Activated naive CD4-positive, alpha-beta T cell treated with anti-CD3 and anti-CD28 coated beads, Interleukin-2, amount 50 U/mL, for 72 hours (primary cell): ENCODE measurements around the gene ZCCHC8. TPM values are rescaled to one million over a fixed set of nuclear protein-coding genes. Genes with fewer than 3 reads are reported as not detected.
A peak's percentile ranks its signal among the peaks of the same experiment; 100 is the strongest.
"Not testable (repeated sequence)": the region's sequence is repeated elsewhere in the genome, so short reads cannot be mapped to it uniquely, and the experiment has no call there.

Experiments
- ATAC-seq, 2 donors: fragments of 150-1000 bp; cut with Tn5 transposase; 2 replicates each; pipeline ENCODE4 v1.10.0; 2021; ENCODE audit warnings: mild to moderate bottlenecking in 2 of 2, moderate library complexity in 2 of 2
- DNase-seq, 2 donors: peaks; one replicate each; pipeline ENCODE4 v3.0.0; 2021 to 2022; ENCODE audit warnings: low spot score in 2 of 2
- H3K27ac Mint-ChIP-seq, 2 donors: one replicate each; pipeline ENCODE4 v1.8.0; 2022; ENCODE audit warnings: mild to moderate bottlenecking in 2 of 2, mixed read lengths in 2 of 2
- H3K36me3 Mint-ChIP-seq, 2 donors: one replicate each; pipeline ENCODE4 v1.8.0; 2022; ENCODE audit warnings: mixed read lengths in 2 of 2
- H3K9me3 Mint-ChIP-seq, 2 donors: one replicate each; pipeline ENCODE4 v1.8.0; 2022; ENCODE audit warnings: mixed read lengths in 2 of 2
- total RNA-seq, 2 donors: library from RNA; stranded (reverse); gene quantifications; one replicate each; pipeline ENCODE4 v1.2.3, GENCODE V29; 2022

ZCCHC8 gene
- total RNA-seq, 2 donors from 2014 or later = 36.7 to 46.2 TPM

DNA sequence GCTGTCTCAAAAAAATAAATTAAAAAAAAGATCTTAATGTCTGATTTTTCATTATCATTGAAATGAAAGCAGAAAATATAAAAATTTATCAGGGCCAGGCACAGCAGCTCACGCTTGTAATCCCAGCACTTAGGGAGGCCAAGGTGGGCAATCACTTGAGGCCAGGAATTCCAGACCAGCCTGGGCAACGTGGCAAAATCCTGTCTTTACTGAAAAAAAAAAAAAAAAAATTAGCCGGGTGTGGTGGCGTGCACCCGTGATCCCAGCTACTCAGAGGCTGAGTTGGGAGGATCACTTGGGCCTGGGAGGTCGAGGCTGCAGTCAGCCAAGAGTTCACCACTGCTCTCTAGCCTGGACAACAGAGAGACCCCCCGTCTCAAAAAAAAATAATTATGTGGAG, 40.7 kb downstream of the ZCCHC8 start:
- no peaks in the 10 kb centered on the region for H3K9me3 Mint-ChIP-seq
- ATAC-seq (no peak), DNase-seq (no peak)
- H3K36me3 Mint-ChIP-seq = no peaks in the 10 kb centered on the region
- no peak overlapping the region for H3K27ac Mint-ChIP-seq

DNA sequence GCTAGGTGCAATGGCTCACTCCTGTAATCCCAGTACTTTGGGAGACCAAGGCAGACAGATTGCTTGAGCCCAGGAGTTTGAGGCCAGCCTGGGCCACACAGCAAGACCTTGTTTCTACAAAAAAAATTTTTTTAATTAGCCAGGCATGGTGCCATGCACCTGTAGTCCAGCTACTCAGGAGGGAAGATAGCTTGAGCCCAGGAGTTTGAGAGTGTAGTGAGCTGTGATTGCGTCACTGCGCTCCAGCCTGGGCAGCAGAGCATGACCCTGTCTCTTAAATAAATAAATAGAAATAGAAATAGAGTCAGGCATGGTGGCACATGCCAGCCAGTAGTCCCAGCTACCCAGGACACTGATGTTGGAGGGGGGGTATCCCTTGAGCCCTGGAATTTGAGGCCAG, 41.5 kb downstream of the ZCCHC8 start:
- no peaks in the 10 kb centered on the region for H3K36me3 Mint-ChIP-seq
- no peaks in the 10 kb centered on the region for H3K9me3 Mint-ChIP-seq

GRCh38 chr12:122458105-122459035, 42.4 kb downstream of the ZCCHC8 start:
- ATAC-seq (no peak), DNase-seq (peak in 1 of 2 donors; percentile 14)
- Mint-ChIP-seq H3K9me3 (peaks cover 0 to 5% of the 10 kb centered on the region in 2 donors), H3K27ac (no peak overlapping the region), H3K36me3 (no peaks in the 10 kb centered on the region)

More for the DNA sequence above, 41.5 kb downstream of the ZCCHC8 start:
- DNase-seq = peak in 1 of 2 donors; percentile 7
- ATAC-seq = no peak
- H3K27ac Mint-ChIP-seq = no peak overlapping the region

GRCh38 chr12:122457627-122458026, 43.1 kb downstream of the ZCCHC8 start:
- Mint-ChIP-seq H3K36me3 (no peaks in the 10 kb centered on the region), H3K9me3 (peaks cover 0 to 5% of the 10 kb centered on the region in 2 donors), H3K27ac (no peak overlapping the region)
- DNase-seq (no peak), ATAC-seq (no peak)

DNA sequence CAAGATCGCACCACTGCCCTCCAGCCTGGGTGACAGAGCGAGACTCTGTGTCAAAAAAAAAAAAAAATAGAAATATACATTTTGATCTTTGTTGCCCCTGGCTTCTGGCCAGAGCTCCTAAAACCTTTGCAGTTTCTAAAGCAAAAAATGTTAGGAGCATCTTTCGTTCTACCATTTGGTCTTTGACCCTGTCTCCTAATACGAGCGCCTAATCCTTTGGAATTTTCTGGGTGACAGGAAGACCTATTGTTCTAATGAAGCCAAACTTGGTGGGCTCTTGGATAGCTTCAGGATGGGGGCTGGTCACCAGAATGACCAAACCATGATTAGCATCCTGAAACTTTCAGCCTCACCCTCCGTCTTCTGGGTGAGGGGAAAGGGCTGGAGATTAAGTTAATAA, 46.0 kb downstream of the ZCCHC8 start:
- Mint-ChIP-seq H3K36me3 (no peaks in the 10 kb centered on the region), H3K9me3 (peaks cover 0 to 5% of the 10 kb centered on the region in 2 donors), H3K27ac (no peak overlapping the region)
- no peak for ATAC-seq
- DNase-seq = no peak

DNA sequence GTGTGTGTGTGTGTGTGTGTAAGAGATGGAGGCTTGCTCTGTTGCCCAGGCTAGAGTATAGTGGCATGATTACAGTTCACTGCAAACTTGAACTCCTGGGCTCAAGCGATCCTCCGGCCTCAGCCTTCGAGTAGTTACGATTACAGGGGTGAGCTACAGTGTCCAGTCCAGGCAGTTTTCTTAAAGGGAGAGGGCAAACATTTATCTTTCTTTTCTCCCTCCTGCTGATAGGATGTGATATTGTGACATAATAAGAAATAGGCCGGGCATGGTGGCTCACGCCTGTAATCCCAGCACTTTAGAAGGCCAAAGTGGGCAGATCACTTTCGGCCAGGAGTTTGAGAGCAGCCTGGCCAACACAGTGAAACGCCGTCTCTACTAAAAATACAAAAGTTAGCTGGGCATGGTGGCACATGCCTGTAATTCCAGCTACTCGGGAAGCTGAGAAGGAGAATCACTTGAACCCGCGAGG, 46.4 kb downstream of the ZCCHC8 start:
- H3K27ac Mint-ChIP-seq = peak overlapping the region in 1 of 2 donors; percentile 83
- H3K36me3 Mint-ChIP-seq = no peaks in the 10 kb centered on the region
- no peak for ATAC-seq
- no peak for DNase-seq
- peaks cover 0 to 5% of the 10 kb centered on the region in 2 donors for H3K9me3 Mint-ChIP-seq

DNA sequence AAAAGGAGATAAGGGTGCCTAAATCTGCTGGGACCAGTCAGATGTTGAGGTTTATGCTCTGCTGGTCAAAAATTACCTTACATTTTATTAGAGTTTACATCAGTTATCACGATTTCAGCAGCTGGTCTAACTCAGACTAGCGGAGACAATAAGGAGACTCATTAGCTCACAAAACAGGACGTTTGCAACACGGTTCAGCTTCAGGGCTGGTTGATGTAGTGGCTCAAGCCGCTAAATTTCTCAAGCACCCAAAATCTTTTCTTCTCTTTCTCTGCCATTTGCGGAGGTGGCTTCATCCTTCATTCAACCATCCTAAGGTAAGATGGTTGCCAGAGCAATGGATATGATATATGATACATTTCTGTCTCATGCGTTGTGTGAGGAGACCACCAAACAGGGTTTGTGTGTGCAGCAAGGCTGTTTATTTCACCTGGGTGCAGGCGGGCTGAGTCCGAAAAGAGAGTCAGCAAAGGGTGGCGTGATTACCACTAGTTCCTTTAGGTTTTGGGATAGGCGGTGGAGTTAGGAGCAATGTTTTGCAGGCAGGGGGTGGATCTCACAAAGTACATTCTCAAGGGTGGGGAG, 47.9 kb downstream of the ZCCHC8 start:
- Mint-ChIP-seq H3K9me3 (peaks cover 0 to 5% of the 10 kb centered on the region in 2 donors), H3K27ac (peak overlapping the region; percentile 83 to 96), H3K36me3 (no peaks in the 10 kb centered on the region)
- ATAC-seq (peak in 1 of 2 donors; percentile 42), DNase-seq (peak in 1 of 2 donors; percentile 15)

DNA sequence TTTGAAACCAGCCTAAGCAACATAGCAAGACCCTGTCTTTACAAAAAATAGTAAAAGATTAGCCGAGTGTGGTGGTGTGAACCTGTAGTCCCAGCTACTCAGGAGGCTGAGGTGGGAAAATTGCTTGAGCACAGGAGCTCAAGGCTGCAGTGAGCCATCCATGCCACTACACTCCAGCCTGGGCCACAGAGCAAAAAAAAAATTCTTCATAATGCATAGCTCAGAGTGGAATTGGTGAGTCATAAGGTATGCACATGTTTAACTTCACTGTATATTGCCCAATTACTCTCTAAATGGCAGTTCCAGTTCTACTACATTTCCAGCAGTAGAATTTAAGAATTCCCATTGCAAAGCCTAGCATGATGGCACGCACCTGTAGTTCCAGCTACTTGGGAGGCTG, 51.4 kb downstream of the ZCCHC8 start:
- Mint-ChIP-seq H3K9me3 (peaks cover 0 to 5% of the 10 kb centered on the region in 2 donors), H3K27ac (no peak overlapping the region), H3K36me3 (no peaks in the 10 kb centered on the region)
- ATAC-seq (peak; percentile 69 to 70), DNase-seq (peak in 1 of 2 donors; percentile 15)

GRCh38 chr12:122447825-122448224, 52.9 kb downstream of the ZCCHC8 start:
- DNase-seq, H3K27ac Mint-ChIP-seq, ATAC-seq, H3K9me3 Mint-ChIP-seq, H3K36me3 Mint-ChIP-seq: not testable (repeated sequence)

GRCh38 chr12:122446390-122446789, 54.3 kb downstream of the ZCCHC8 start:
- DNase-seq, H3K9me3 Mint-ChIP-seq, H3K27ac Mint-ChIP-seq, ATAC-seq, H3K36me3 Mint-ChIP-seq: not testable (repeated sequence)

GRCh38 chr12:122444071-122444470, 56.7 kb downstream of the ZCCHC8 start:
- not testable (repeated sequence) for H3K9me3 Mint-ChIP-seq, ATAC-seq, H3K27ac Mint-ChIP-seq, H3K36me3 Mint-ChIP-seq, DNase-seq

- H3K27ac Mint-ChIP-seq, H3K36me3 Mint-ChIP-seq, DNase-seq, H3K9me3 Mint-ChIP-seq, ATAC-seq: not testable (repeated sequence)
These were observed 61.9 kb downstream of the ZCCHC8 start for GRCh38 chr12:122438822-122439221.

GRCh38 chr12:122437656-122438121, 63.0 kb downstream of the ZCCHC8 start:
- ATAC-seq (no peak), DNase-seq (no peak)
- no peak overlapping the region for H3K27ac Mint-ChIP-seq
- H3K9me3 Mint-ChIP-seq = no peaks in the 10 kb centered on the region
- H3K36me3 Mint-ChIP-seq = no peaks in the 10 kb centered on the region

GRCh38 chr12:122435186-122435585, 65.5 kb downstream of the ZCCHC8 start:
- no peaks in the 10 kb centered on the region for H3K9me3 Mint-ChIP-seq
- H3K27ac Mint-ChIP-seq = no peak overlapping the region
- DNase-seq = no peak
- ATAC-seq = no peak
- H3K36me3 Mint-ChIP-seq = no peaks in the 10 kb centered on the region

GRCh38 chr12:122429043-122429442, 71.7 kb downstream of the ZCCHC8 start:
- not testable (repeated sequence) for ATAC-seq, DNase-seq, H3K27ac Mint-ChIP-seq, H3K9me3 Mint-ChIP-seq, H3K36me3 Mint-ChIP-seq

DNA sequence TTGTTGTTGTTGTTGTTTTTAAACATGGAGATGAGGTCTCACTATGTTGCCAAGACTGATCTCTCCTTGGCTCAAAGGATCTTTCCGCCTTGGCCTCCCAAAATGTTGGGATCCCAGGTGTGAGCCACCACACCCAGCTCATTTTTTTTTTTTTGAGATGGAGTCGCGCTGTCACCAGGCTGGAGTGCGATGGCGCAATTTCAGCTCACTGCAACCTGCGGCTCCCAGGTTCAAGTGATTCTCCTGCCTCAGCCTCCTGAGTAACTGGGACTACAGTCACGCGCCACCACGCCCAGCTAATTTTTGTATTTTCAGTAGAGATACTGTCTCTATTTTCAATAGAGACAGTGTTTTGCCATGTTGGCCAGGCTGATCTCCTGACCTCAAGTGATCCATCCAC, 73.3 kb downstream of the ZCCHC8 start:
- no peaks in the 10 kb centered on the region for H3K9me3 Mint-ChIP-seq
- ATAC-seq = no peak
- no peaks in the 10 kb centered on the region for H3K36me3 Mint-ChIP-seq
- H3K27ac Mint-ChIP-seq = no peak overlapping the region
- DNase-seq = no peak
